GM21515 (cell line): ENCODE data around the gene NHERF2.

ENCODE experiments used
- ATAC-seq: cut with Tn5 transposase; IDR thresholded peaks from one replicate; pipeline ENCODE4 v1.9.1; 2021; ENCODE audit not compliant: unreplicated experiment

NHERF2 gene

DNA sequence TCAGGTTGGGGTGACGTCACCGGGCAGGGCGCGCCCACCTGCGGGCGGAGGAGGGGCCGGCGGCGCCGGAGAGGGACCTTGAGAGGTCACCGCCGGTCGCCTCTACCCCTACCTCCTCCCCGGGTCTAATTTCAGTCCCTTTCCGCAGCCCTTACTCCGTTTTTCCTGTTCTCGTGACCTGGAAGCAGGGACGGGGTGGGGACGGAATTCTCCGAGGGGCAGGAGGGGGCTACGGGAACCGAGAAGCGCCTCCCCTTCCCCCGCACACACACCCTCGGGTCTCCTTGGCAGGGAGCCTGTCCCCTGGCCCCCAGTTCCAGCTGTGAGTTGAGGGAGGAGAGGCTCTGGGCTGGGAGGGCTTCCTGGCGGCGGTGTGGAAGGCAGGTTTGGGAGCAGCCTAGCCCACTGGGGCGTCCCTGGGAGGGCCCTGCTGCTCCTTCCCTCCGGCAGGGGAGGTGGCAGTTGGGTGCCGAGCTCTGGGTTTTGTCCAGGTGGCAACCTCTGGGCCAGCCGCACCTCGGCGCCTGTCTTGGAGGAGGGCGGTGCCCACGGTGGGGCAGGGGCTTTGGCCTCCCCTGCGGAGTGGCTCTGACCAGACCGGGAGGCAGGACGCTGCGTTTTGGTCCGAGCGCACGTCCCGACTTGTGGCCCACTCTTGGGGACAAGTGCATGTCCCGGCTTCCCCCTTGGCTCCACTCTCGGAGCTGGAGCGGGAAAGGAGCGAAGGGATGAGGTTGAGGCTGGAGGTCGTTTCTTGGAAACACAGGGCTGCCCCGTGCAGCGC, 36.2 kb upstream of the NHERF2 start:
- ATAC-seq: no peak

DNA sequence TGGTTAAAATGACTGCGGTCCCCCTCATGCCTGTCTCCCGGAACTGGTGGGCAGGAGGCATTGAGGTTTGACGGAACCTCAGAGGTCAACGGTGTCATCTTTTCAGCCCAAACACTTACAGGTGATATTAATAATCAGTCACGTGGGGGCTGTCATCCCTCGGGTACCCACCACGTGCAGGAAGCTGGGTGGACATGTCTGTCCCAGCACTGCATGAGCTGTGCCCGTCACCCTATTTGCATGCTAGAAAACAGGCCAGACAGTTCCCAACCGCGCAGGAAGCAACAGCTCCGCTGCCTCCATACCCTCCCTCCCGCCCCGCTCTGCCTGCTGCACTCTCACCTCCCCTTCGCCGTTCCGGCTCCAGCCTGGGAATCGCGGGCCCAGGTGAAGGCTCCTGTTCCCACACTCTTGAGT, 35.6 kb upstream of the NHERF2 start:
- ATAC-seq: no peak

DNA sequence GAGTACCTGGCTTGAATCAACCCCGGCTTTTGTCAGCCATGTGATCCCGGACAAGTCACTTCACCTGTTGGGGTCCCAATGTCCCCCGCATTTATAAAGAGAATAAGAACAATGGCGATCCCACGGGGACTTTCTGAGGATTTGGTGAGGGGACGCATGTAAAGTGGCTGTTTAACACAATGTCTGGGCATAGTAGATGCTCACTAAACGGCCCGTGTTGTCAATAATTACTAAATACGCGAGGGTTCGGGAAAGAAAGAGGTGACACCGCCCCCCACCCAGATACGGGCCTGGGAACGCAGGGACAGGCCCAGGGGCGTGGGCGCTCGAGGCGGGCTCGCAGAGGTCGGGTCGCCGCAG, 35.1 kb upstream of the NHERF2 start:
- no peak for ATAC-seq

DNA sequence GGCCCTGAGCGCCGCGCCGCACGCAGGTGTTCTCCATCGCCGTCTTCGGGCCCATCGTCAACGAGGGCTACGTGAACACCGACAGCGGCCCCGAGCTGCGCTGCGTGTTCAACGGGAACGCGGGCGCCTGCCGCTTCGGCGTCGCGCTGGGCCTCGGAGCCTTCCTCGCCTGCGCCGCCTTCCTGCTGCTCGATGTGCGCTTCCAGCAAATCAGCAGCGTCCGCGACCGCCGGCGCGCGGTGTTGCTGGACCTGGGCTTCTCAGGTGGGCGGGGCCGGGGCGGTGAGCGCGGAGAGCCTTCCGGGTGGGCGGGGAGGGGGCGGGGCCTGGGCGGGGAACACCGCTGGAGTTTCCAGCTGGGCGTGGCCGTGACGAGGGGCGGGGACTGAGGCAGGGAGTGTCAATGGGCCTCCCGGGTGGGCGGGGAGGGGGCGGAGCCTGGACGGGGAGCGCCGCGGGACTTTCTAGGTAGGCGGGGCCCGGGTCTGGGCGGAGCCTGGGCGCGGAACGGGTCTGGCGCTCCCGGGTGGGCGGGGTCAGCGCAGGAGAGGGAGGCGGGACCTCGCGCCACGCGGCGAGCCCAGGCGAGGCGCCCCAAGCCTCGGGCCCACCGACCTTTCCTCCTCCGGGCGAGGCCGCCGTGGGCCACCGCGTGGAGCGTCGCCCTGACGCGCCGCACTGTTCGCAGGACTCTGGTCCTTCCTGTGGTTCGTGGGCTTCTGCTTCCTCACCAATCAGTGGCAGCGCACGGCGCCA, 34.6 kb upstream of the NHERF2 start:
- peak; percentile 48 for ATAC-seq

DNA sequence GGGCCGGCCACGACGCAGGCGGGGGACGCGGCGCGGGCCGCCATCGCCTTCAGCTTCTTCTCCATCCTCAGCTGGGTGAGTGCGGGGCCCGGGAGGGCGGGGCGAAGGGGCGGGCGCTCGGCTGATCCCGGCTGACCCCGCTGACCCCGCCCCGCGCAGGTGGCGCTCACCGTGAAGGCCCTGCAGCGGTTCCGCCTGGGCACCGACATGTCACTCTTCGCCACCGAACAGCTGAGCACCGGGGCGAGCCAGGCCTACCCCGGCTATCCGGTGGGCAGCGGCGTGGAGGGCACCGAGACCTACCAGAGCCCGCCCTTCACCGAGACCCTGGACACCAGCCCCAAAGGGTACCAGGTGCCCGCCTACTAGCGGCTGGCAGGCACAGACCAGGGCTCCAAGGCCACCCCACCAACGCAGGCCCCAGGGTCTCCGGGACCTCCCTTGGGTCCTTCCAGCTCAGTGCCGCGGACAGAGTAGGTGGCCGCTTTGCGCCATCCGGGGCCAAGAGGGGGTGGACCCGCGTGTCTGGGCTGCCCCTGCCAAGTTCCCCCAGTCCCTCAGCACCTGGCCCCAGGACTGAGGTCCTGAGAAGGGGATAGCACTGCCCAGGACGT, 33.9 kb upstream of the NHERF2 start:
- ATAC-seq: no peak

DNA sequence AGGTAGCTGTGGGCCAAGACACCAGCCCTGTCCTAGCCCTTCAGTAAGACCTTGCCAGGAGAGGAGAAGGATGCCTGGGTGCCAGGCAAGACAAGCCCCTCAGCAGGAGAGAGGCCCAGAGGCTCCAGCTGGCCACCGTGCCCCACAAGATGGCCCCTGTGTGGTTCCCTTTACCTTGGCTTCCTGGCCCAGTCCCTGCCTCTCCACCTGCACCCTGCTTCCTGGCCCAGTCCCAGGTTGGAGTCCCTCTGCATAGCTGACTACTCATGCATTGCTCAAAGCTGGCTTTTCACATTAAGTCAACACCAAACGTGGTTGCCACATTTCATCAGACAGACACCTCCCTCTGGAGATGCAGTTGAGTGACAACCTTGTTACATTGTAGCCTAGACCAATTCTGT, 33.0 kb upstream of the NHERF2 start:
- ATAC-seq: no peak

DNA sequence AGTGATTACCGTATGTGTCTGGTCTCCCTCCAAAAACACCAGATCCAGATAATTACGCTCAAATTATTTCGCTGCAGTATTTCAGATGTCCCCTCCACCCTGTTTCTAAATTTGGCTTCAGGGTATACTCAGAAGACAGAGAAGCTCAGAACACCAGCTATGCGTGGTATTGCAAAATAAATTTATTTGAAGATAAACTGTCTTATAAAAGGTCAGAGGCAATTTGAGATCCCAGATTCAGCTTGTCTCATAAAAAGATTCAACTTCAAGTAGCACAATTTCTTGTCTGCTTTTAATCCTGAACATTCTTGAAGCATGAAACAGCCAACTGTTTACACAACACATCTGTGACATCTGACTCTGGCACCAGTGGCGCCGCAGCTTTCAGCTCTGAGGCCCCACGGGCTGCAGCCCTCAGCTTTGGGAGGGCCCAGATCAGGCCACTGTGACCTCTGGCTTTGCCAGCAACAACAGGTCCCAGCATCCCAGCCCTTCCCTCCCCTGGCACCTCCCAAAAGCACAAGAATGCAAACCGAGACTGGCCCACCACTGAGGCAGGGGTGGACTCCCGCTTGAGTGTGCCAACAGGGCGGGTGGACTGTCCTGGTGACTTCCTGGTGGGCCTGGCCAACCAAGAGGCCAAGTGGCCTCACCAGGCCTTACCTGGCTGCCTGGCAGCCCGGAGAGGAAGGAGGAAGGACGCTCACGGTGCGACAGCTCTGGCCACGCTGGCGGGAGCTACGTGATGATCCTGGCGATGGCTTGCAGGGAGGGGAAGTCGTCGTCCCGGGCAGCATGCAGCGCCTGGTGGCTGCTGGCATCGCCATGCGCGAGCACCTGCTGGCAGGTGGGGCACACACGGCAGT, 29.0 kb upstream of the NHERF2 start:
- ATAC-seq: no peak

DNA sequence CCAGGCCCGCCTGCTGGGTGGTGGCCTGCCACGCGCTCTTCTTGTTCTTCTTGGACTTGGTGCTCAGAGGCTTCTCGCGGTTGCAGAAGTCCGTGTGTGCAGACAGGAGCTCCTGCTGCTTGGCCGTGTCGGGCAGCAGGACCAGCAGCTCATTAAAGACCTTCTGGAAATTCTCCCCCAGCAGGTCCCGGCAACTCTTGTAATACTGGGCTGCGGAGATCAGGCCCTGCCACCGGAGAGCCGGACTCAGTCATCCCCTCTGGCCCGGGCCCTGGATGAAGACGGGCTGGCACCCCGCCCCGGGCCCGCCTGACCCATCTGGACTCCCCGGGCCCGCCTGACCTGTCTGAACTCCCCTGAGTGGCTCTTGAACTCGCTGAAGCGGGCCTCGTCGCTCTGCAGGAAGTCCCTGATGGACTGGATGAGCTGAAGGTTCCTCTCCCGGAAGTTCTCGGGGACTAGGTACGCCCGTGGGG, 28.3 kb upstream of the NHERF2 start:
- ATAC-seq: no peak

DNA sequence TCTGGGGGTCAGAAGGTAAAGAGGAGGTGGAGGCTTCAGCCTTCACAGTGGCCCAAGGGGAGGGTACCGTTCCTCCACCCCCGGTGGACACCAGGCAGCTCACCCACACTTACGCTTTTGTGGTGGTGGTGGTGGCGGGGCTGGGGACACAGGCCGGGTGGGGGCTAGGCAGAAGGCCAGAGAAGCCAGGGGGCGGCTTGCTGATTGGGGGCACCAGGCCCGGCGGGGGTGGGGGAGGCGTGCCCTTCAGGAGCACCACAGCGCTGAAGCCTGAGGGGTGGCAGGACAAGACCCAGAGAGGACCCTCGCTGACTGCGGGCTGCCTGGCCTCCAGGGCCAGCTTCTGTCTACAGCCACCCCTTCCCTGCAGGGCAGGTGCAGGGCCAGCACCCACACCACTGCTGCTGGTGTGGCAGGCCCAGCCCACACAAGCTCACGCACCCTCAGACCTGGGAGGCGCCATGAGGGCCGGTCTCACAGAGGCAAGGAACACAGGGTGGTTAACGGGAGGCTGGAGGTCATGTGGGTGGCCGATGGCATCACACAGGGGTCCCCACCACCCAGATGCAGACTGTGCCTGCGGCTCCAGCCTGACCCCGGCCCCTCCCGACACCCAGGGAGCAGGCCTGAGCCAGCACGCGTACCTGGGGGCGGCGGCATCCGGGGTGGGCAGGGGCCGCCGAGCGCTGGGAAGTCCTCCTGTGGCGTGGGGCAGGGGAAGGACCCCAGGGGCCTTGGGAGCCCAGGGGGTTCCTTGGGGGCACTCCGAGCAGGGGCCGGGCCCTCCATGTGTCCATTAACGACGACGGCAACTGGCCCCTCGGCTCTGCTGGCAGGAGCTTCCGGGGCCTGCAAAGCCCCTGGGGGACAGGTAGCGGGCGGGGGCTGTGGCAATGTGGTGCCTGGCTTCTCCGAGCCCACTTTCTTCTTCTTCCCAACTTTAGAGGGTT, 27.6 kb upstream of the NHERF2 start:
- no peak for ATAC-seq

DNA sequence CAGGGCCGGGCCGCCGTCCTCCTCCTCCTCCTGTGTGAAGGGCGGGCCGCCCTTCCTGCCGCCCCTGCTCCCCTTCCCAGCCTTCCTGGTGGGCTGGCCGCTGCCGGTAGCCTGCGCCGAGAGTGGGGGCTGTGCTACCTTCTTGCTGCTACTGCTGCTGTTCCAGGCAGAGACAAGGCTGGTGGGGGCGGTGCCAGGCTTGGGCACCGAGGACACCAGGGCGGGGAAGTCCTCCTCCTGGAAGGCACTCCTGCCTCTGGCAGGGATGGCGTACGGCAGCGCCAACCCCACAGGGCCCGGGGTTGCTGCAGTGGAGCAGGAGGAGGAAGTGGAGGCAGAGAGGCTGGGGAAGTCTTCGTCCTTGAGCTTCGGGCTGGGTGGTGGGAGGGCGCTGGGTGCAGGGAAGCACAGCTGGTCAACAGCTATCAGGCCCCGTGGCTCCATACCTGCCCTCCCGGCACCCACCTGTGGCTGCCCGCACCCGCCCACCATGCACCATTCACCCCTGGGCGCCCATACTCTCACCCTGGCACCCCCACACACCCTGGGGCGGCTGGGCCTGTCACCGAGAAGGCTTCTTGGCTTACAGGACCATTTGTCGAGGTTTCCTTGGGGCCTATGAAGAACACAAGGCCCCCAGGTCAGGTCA, 26.7 kb upstream of the NHERF2 start:
- no peak for ATAC-seq

DNA sequence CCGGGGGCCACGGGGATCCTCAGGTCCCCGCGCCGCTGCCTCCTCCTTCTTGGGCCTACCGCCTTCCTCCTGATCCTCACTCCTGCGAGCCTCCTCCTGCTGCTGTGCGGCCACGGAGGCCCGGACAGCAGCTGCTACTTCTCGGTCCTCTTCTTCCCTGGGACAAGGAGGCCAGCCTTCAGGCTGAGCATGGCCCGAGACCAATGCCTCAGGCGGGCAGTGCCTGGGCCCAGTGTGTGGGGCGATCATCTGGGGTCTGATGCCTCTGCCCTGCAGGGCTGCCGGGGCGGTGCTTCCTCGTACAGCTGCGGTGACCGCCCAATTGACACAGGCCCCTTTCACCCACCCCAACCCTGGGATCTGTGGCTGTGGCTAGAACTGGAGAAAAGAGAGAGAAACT, 25.7 kb upstream of the NHERF2 start:
- no peak for ATAC-seq

DNA sequence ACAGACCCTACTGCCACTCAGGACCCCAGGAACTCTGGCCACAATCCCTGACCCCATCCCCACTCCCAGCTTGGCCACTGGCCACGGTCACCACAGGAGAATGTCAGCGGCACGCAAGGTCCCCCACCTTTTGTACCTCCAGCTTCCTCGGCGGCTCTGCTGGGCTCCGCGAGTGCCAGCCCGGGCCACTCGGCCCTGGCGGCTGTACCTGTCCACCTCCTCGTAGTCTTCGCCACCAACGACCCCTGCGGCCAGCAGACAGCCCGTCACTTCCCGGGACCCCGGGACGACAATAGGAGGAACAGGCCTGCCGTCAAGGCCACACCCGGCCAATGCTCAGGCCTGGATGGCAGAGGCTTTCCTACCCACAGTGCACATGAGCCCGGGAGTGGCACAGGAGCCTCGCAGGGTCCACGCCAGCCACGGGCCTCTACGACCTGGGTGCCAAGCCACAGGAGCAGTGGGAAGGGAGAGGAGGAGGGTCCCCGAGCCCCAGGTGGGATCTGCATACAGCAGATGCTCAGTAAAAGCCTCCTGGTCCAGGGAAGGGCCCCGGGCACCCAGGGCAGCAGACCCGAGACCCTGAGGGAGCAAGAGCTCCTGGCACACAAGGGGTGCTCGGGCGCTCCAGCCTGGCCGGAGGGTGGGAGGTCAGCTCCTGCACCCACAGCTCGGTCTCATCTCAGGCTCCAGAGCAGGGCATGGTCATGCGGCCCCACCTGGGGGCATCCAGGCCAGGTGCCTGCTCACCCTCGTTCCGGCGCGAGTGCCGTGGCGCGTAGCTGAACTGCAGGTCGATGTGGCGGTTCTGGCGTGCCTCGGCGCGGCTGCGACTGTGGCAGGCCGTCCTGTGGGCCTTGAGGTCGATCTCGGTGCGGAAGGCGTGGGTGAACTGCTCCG, 25.0 kb upstream of the NHERF2 start:
- no peak for ATAC-seq

DNA sequence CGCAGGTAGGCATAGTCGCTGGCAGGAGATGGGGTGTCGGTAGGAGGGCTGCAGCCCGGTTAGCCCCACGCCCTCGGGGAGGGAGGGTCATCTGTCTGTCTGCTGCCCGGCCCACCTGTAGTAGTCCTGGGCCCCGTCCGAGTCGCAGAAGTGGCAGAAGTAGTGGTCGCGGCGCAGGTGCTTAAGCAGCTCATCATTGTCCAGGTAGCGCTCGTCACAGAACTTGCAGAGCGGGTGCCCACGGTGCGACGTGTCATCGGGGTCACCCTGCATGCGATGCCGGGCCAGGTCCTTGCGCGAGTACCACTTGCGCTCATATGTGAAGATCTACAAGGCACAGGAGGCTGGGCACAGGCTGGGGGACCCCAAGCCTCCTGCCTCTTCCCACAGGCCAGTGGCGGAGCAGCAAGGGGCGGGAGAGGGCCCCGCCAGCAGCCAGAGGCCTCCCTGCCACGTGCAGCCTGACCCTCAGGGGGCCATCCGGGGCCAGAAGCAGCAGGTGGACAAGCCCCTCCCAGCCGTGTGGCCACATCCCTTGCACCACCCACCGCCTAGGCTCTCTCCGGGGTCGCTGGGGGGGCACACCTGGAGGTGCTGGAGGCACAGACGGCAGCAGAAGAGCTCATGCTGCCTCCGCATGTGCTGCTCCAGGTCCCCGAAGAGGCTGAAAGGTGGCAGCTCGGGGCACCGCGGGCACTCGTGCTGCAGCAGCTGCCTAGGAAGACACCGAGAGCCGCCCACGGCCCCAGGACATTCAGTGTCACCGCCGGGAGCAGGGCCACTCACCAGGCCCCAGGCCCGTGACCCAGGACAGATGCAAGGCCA, 24.1 kb upstream of the NHERF2 start:
- ATAC-seq: no peak

DNA sequence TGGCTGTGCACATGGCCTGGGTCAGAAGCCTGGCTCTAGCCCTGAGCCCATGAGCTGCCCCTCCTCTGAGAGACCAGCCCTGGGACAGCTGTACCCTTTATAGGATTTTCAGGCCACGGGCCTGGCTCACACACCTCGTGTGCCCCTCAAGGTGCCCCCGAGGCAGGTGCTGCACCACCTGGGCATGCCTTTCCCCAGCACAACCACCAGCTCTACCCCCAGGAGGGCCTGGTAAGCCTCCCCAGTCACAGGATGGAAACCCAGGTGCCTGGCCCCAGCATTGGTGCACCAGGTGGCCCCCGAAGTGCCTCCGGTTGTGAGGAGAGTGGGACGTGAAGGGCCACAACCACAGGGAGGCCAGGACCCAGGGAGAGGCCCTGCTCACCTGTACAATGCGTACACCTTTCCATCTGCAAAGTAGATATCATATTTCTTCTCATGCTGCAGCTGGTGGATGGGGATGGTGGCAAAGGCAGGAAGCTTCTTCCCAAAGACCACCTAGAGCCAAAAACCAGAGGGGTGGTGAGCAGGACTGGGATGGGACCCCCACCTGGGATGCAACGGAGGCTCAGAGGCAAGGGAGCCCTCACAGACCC, 23.4 kb upstream of the NHERF2 start:
- ATAC-seq: no peak

DNA sequence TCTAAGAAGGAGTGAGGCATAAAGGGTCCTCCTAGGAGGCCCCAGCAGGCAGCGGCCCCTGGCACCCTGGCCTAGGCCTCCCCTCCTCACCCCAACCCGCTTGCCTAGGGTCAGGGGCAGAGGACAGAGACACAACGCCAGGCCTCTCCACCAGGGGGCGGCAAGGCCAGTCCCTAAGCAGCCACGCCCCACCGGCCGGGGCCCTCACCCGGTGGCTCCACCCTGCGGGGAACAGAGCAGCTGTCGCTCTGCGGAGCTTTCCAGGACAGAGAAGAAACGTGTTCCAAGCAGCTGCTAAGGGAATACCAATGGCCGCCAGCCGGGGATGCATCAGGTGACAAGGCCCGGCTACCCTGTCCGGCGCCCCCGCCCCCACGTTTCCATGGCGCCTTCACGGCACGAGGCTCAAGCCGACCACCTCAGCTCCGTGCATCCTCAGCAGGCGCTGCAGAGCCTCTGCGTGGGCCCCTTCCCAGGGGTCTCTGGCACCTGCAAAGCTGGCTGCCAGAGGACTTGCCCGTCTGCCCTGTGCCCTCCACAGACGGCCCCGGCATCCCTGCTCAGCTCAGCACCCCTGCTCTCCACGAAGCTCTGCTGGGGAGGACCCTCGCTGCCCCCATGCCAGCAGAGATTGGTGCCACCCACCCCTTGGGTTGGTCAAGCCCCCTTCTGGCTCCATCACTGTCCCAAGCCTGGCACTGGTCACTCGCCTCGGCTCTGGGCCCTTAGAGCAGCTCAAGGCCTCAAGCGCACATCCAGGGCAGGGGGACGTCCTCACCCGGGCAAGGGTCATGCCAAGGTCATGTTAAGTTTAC, 22.7 kb upstream of the NHERF2 start:
- ATAC-seq: no peak

DNA sequence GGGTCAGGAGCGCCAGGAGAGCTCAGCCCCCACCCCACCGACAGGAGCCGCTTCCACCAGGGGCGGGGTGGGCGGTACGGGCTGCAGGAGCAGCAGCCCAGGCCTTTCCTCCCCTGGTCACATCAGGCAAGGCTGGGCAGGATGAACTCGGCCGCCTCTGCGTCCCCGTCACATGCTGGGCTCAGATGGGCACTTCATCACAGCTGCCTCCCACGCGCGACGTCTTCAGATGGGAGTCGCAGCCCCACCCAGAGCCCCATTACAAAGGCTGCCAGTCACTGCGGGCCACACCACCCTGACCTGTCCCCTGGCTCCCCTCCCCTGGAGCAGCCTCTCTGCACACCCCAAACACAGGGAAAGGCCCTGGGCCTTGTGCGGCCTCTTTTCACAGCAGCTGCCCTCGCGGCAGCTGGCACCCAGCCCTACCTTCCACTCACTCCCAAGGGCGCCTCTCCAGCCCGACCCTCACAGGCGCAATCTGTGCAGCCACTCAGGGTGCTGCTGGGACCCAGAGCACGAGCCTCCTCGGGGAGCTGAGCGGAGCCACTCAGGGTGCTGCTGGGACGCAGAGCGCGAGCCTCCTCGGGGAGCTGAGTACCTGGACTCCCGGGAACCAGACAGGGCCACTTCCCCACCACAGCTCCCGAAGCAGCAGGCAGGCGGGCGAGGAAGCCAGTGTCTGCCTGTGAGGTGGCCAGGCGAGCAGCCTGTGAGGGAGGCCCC, 21.7 kb upstream of the NHERF2 start:
- no peak for ATAC-seq
